Stimulated activated CD8-positive, alpha-beta memory T cell treated with anti-CD3 and anti-CD28 coated beads, Interleukin-7, amount 100 ng/mL, for 48 hours (primary cell): ENCODE results near the gene ELOA.
"Not testable (repeated sequence)": the region's sequence is repeated elsewhere in the genome, so short reads cannot be mapped to it uniquely, and the experiment has no call there.

Experiments
- DNase-seq, 2 donors: peaks; one replicate each; pipeline ENCODE4 v3.0.0-alpha.2; 2020; ENCODE audit warnings: low read depth in 1 of 2; ENCODE audit errors: extremely low read depth in 1 of 2

The ELOA gene

GRCh38 chr1:23799255-23799569 lies 55.9 kb downstream of the ELOA start:
- DNase-seq, result no peak

DNA sequence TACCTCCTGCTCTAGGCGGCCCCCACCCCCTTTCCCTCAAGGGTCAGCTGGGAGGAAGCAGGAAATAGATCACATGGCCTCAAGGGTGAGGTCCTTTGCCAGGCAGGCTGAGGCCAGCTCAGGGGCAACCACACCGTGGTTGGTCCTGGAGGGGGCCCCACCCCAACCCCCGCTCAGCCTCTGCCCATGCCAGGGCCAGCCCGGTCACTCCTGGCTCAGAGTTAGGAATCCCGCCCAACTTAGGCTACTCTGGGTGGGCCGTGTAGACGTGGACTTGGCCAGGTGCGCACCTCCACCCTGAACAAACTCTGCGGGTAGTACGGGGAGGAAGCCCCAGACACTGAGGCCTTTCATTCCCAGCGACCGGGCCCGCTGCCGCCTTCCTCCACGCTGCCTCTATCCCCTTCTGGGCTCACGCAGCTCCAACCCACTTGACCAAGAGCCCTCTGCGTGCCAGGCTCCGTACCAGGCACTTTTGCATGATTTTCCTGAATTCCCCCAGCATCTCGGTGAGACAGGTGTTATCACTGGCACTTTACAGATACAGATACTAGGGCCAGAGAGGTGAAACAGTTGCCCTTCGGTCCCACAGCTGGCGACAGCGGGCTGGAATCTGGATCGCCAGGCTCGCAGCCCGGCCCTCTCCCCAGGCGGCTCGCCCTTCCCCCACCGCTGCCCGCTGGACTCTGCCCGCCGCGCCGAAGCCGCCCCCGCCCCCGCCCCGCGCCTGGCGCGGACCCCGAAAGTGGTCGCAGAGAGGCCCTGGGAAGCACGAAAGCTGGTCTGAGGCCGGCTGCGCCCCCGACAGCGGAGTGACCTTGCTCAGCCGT lies 56.5 kb downstream of the ELOA start:
- peak in 1 of 2 donors; percentile 29 for DNase-seq

DNA sequence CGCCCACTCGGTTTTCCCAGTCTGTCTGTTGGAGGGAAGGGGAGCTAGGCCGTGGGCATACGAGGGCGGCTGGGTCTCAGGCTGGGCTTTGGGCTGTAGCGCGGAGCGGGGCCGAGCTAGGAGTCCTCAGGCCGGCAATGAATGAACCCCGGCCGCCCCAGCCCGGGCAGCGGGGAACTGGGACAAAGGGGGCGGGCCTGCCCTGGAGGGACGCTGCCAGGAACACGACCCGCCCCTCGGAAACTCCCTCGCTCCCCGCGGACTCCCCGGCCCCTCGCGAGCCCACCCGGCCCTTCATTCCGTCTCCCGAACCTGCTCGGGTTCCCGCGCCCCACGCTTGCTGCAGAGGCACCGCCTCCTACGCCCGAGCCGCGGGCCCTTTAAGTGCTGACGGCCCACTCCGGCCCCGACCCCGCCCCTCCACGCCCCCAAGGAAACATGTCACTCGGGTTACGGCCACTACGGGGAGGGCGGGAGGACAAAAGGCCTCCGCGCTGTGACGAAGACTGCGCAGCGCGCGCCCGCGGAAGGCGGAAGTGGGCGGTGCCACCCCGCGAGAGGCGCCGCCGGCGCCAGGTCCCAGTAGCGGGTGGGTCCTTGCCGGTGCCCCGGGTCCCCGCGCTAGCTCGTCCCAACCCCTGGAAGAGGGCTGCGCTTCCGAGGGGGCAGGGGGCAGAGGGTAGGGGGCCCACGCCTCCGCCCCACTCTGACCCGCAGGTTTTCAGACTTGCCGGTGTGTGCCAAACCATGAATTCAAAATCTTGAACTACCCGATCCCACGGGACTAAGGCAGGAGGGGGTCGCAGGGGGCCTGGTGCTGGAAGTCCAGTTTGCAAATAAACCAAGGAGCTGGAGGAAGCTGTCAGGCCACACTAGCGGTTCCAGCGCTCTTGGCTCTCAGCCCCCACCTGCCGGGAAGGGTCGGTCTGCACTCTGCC lies 57.4 kb downstream of the ELOA start, which contains the start of gene GALE:
GALE (minus strand) TSS at position 355 of the 938 bp plus-strand sequence. CDS start 1,747 bp downstream, outside the sequence.
- DNase-seq, result peak; percentile 94 to 98

- no peak for DNase-seq
Measured at GRCh38 chr1:23801338-23801748, 58.1 kb downstream of the ELOA start.

DNA sequence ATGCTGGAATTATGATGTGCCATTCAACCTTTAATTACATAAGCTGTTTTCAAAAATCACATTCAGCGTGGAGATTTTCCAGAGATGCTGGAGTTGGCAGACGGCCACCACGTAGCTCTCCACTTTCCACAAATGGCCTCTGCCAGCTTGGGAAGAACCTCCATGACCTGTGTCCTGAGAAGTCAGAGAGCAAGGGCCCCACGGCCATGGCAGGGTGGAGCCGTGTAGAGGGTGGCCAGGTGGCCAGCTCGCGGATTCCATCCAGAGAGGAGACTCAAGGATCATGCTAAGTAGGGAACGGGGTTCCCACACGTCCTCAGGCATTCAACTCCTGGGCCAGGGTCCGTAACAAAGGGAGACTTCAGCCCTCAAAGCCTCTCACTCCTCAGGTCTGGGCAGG lies 58.6 kb downstream of the ELOA start:
- no peak for DNase-seq

- DNase-seq, result not testable (repeated sequence)
Measured at GRCh38 chr1:23802809-23803342, 59.6 kb downstream of the ELOA start.

- DNase-seq, result no peak
Measured at GRCh38 chr1:23803674-23804073, 60.4 kb downstream of the ELOA start.

DNA sequence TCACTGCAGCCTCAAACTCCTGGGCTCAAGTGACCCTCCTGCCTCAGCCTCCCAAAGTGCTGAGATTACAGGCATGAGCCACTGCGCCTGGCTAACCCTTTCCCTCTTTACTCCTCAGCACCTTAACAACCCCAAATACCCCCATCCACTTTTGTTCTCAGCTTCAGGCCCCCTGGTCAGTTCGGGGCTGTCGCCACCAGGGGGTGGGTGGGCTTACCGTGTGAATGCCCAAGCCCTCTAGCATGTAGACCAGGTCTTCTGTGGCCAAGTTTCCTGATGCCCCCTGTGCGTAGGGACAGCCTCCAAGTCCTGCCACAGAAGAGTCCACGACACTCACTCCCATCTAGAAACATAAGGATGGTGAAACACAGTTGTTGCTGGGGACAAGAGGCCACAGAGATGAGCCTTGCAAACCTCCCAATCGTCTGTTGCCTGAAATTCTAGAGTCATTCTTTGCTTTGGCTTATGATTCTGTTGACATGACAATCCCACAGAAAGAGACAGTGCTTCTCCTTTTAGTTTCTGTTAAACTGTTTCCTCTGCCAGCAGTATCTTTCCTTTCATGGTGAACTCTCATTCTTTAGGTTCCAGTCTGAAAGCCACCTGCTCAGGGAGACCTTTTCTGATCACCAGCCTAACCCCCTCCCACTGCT lies 61.0 kb downstream of the ELOA start:
- DNase-seq, result no peak

GRCh38 chr1:23805025-23805424 lies 61.8 kb downstream of the ELOA start:
- DNase-seq, result no peak

GRCh38 chr1:23806280-23806679 lies 63.0 kb downstream of the ELOA start:
- no peak for DNase-seq

DNA sequence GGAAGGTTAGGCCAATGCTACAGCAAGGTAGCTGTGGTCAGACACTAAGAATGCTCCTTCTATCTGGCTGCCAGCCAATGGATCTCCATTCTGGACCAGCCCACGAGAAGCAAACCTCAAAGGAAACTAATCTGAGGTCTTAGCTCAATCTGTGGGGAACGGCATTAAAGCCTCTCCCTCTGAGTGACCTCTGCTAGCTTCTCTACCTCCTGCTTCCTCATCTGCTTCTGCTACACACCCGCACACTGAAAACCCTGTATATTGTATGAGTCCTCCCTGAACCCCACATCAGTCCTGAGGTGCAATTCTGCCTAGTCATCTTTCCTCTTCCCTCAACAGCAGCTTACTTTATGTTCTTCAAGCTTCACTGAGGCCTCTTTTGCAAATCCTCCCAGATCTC lies 64.2 kb downstream of the ELOA start:
- DNase-seq, result no peak

GRCh38 chr1:23809751-23810171 lies 66.5 kb downstream of the ELOA start:
- DNase-seq, result peak; percentile 60 to 69

GRCh38 chr1:23810818-23811540 lies 67.7 kb downstream of the ELOA start:
- no peak for DNase-seq
